Neural progenitor cell (in vitro differentiated cells): ENCODE results near the gene COG8. TPM values are rescaled to one million over a fixed set of nuclear protein-coding genes. Genes with fewer than 3 reads are reported as not detected.

Experiments used
- DNase-seq: peaks from one replicate; pipeline ENCODE4 v3.0.0-alpha.2; 2016; ENCODE audit warnings: low spot score
- H2AFZ ChIP-seq: fragments of 200-600 bp; sonication (generic); replicated peaks from 2 replicates; pipeline ENCODE4 v1.6.1; 2016; ENCODE audit warnings: antibody characterized with exemption
- H3F3A ChIP-seq: fragments of 200-600 bp; sonication (generic); 2 replicates; pipeline ENCODE4 v1.6.1; 2016; ENCODE audit warnings: antibody characterized with exemption, low read depth
- H3K27ac ChIP-seq: fragments of 200-600 bp; sonication (generic); 2 replicates; pipeline ENCODE4 v1.5.1; 2016; ENCODE audit warnings: mild to moderate bottlenecking
- H3K27me3 ChIP-seq: fragments of 200-600 bp; sonication (generic); 2 replicates; pipeline ENCODE4 v1.6.1; 2016; ENCODE audit warnings: mild to moderate bottlenecking, moderate library complexity
- H3K36me3 ChIP-seq: fragments of 200-600 bp; sonication (generic); 2 replicates; pipeline ENCODE4 v1.5.1; 2016
- H3K4me1 ChIP-seq: fragments of 200-600 bp; sonication (generic); 2 replicates; pipeline ENCODE4 v1.6.1; 2016; ENCODE audit warnings: mixed run types
- H3K4me2 ChIP-seq: fragments of 200-600 bp; sonication (generic); 2 replicates; pipeline ENCODE4 v1.6.1; 2016
- H3K4me3 ChIP-seq: fragments of 200-600 bp; sonication (generic); 2 replicates; pipeline ENCODE4 v1.5.1; 2016
- H3K79me2 ChIP-seq: fragments of 200-600 bp; sonication (generic); 2 replicates; pipeline ENCODE4 v1.6.1; 2016; ENCODE audit warnings: low read depth
- H3K9ac ChIP-seq: fragments of 200-600 bp; sonication (generic); 2 replicates; pipeline ENCODE4 v1.6.1; 2016
- H3K9me3 ChIP-seq: fragments of 200-600 bp; sonication (generic); 2 replicates; pipeline ENCODE4 v1.5.1; 2016; ENCODE audit warnings: low read depth
- H4K20me1 ChIP-seq: fragments of 200-600 bp; sonication (generic); 2 replicates; pipeline ENCODE4 v1.6.1; 2016; ENCODE audit warnings: low read depth
- H3K27ac Mint-ChIP-seq: 3 replicates; pipeline ENCODE4 v1.8.0; 2021; ENCODE audit warnings: mixed read lengths
- H3K27me3 Mint-ChIP-seq: 2 replicates; pipeline ENCODE4 v1.8.0; 2022; ENCODE audit warnings: low read depth, mild to moderate bottlenecking, inconsistent platforms, moderate library complexity, mixed read lengths; ENCODE audit not compliant: insufficient read depth
- H3K36me3 Mint-ChIP-seq: 3 replicates; pipeline ENCODE4 v1.8.0; 2021; ENCODE audit warnings: mixed read lengths
- H3K4me1 Mint-ChIP-seq: 3 replicates; pipeline ENCODE4 v1.8.0; 2021; ENCODE audit warnings: mixed read lengths
- H3K4me3 Mint-ChIP-seq: 3 replicates; pipeline ENCODE4 v1.8.0; 2021; ENCODE audit warnings: mild to moderate bottlenecking, moderate library complexity, mixed read lengths
- H3K9me3 Mint-ChIP-seq: 3 replicates; pipeline ENCODE4 v1.8.0; 2020; ENCODE audit warnings: mixed read lengths
- CTCF ChIP-seq: fragments of 200-600 bp; sonication (generic); IDR thresholded peaks from 2 replicates; pipeline ENCODE4 v1.5.1; 2017; ENCODE audit warnings: antibody characterized with exemption, mild to moderate bottlenecking
- EZH2 ChIP-seq: fragments of 200-600 bp; sonication (generic); IDR thresholded peaks from 2 replicates; pipeline ENCODE4 v1.6.1; 2017; ENCODE audit warnings: antibody characterized with exemption, mild to moderate bottlenecking, moderate library complexity
- EZH2phosphoT487 ChIP-seq: fragments of 200-600 bp; sonication (generic); IDR thresholded peaks from 2 replicates; pipeline ENCODE4 v1.6.1; 2017; ENCODE audit warnings: antibody characterized with exemption
- total RNA-seq: library from RNA; depleted of rRNA; stranded (reverse); fragments of >200 nt; gene quantifications from 2 replicates; pipeline ENCODE4 v1.2.3, GENCODE V29; 2015; ENCODE audit warnings: low replicate concordance

The COG8 gene
- total RNA-seq, 1 donor from 2014 or later = 30.3 TPM

DNA sequence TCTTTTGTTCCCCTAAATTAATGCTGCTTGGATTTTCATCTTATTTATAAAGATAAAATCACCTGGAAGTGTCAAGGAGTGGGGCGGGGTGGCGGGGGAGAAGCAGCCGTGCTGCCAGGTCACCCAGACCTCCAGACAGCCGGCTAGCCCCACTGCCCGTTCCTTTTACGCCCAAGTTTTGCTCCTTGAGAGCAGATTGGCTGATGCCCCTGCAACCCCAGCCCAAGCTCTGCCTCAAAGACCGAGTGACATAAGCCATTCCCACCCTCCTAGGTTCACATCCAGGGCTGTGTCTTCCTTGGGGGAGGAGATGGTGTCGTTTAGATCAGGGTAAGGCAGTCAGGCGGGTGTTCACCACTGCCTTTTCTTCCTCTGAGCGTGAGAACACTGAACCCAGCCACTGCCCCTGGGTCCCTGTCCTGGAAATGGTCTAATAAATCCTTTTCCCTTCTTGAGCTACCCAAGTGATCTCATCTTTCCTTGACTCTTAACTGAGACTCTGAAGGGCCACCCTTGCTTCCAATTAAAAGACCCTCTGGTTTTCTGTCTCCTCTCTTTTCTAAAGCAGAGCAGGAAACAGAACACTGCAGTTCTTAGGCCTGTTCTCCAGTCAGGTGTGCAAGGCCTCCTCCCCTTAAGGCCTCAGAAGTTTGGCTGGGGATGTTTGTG, 14.6 kb downstream of the COG8 start:
- H3K27ac ChIP-seq = peak overlapping the region; percentile 37
- Mint-ChIP-seq H3K27ac (no peak overlapping the region), H3K27me3 (no peaks in the 10 kb centered on the region), H3K36me3 (peaks cover 35% of the 10 kb centered on the region), H3K4me3 (no peak overlapping the region), H3K9me3 (no peaks in the 10 kb centered on the region), H3K4me1 (peaks cover 13% of the 10 kb centered on the region)
- no peak overlapping the region for H3K4me3 ChIP-seq
- peaks cover 81% of the 10 kb centered on the region for H4K20me1 ChIP-seq
- no peak overlapping the region for H3K4me2 ChIP-seq
- H3K9ac ChIP-seq = no peak overlapping the region
- H3K9me3 ChIP-seq = no peaks in the 10 kb centered on the region
- H3K36me3 ChIP-seq = peaks cover 3% of the 10 kb centered on the region
- no peak for TF ChIP-seq EZH2phosphoT487
- TF ChIP-seq EZH2 = no peak
- TF ChIP-seq CTCF = no peak
- peaks cover 75% of the 10 kb centered on the region for H3K79me2 ChIP-seq
- peaks cover 16% of the 10 kb centered on the region for H3K4me1 ChIP-seq
- no peak for DNase-seq
- H2AFZ ChIP-seq = no peak overlapping the region
- no peaks in the 10 kb centered on the region for H3K27me3 ChIP-seq
- H3F3A ChIP-seq = peaks cover 14% of the 10 kb centered on the region

GRCh38 chr16:69324013-69324531, 15.3 kb downstream of the COG8 start:
- H3K4me3 Mint-ChIP-seq = no peak overlapping the region
- no peak for DNase-seq
- Histone ChIP-seq H3K9ac (no peak overlapping the region), H3K27ac (no peak overlapping the region), H3K4me1 (peaks cover 10% of the 10 kb centered on the region), H3K79me2 (peaks cover 68% of the 10 kb centered on the region), H3K27me3 (no peaks in the 10 kb centered on the region), H3K9me3 (no peaks in the 10 kb centered on the region), H2AFZ (no peak overlapping the region), H3F3A (peaks cover 14% of the 10 kb centered on the region), H4K20me1 (peaks cover 78% of the 10 kb centered on the region), H3K4me2 (no peak overlapping the region), H3K36me3 (peaks cover 3% of the 10 kb centered on the region), H3K4me3 (no peak overlapping the region)
- peaks cover 37% of the 10 kb centered on the region for H3K36me3 Mint-ChIP-seq
- peaks cover 3% of the 10 kb centered on the region for H3K27me3 Mint-ChIP-seq
- no peaks in the 10 kb centered on the region for H3K9me3 Mint-ChIP-seq
- H3K4me1 Mint-ChIP-seq = peaks cover 8% of the 10 kb centered on the region
- TF ChIP-seq EZH2 = no peak
- TF ChIP-seq EZH2phosphoT487 = no peak
- TF ChIP-seq CTCF = no peak
- H3K27ac Mint-ChIP-seq = no peak overlapping the region

DNA sequence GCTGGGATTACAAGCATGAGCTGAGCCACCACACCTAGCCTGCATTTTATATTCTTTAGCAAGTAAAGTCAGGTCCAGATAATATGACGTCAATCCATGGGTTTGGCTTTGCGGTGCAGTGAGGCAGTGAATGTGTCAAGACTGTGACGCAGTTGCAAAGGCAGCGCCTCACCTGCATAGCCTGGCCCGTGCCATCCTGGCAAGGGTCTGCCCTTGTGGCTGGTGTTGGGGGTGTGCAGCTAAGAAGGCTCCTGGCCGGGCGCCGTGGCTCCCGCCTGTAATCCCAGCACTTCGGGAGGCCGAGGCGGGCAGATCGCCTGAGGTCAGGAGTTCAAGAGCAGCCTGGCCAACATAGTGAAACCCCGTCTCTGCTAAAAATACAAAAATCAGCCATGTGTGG, 15.9 kb downstream of the COG8 start:
- Histone ChIP-seq H3K4me1 (peaks cover 3% of the 10 kb centered on the region), H3F3A (peaks cover 10% of the 10 kb centered on the region), H3K4me2 (no peak overlapping the region), H3K36me3 (peaks cover 3% of the 10 kb centered on the region), H3K4me3 (no peak overlapping the region), H4K20me1 (peaks cover 78% of the 10 kb centered on the region), H3K9ac (no peak overlapping the region), H3K27ac (no peak overlapping the region), H3K79me2 (peaks cover 61% of the 10 kb centered on the region), H3K27me3 (no peaks in the 10 kb centered on the region), H3K9me3 (no peaks in the 10 kb centered on the region), H2AFZ (no peak overlapping the region)
- DNase-seq = no peak
- H3K27ac Mint-ChIP-seq = no peak overlapping the region
- peaks cover 3% of the 10 kb centered on the region for H3K4me1 Mint-ChIP-seq
- peaks cover 32% of the 10 kb centered on the region for H3K36me3 Mint-ChIP-seq
- no peak overlapping the region for H3K4me3 Mint-ChIP-seq
- peaks cover 3% of the 10 kb centered on the region for H3K27me3 Mint-ChIP-seq
- no peaks in the 10 kb centered on the region for H3K9me3 Mint-ChIP-seq
- TF ChIP-seq EZH2 = no peak
- TF ChIP-seq EZH2phosphoT487 = no peak
- no peak for TF ChIP-seq CTCF
